Suppressor macrophage (primary cell): Measurements from ENCODE around the gene SMIM13.

Source experiments
- DNase-seq, 4 experiments: peaks; one replicate each; pipeline ENCODE4 v3.0.0-alpha.2; 2020 to 2022

SMIM13 gene

DNA sequence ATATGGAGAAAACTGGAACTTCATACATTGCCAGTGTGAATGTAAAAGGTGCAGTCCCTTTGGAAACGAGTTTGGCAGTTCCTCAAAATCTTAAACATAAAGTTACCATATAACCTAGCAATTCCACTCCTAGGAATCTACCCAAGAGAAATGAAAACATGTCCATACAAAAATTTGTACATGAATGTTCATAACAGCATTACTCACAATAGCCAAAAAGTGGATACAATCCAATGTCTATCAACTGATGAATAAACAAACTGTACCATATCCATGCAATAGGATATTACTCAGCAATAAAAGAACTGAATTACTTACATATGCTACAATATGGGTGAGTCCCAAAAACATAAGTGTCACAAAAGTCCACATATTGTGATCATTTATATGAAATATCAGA lies 66.6 kb downstream of the SMIM13 start:
- no peak for DNase-seq

DNA sequence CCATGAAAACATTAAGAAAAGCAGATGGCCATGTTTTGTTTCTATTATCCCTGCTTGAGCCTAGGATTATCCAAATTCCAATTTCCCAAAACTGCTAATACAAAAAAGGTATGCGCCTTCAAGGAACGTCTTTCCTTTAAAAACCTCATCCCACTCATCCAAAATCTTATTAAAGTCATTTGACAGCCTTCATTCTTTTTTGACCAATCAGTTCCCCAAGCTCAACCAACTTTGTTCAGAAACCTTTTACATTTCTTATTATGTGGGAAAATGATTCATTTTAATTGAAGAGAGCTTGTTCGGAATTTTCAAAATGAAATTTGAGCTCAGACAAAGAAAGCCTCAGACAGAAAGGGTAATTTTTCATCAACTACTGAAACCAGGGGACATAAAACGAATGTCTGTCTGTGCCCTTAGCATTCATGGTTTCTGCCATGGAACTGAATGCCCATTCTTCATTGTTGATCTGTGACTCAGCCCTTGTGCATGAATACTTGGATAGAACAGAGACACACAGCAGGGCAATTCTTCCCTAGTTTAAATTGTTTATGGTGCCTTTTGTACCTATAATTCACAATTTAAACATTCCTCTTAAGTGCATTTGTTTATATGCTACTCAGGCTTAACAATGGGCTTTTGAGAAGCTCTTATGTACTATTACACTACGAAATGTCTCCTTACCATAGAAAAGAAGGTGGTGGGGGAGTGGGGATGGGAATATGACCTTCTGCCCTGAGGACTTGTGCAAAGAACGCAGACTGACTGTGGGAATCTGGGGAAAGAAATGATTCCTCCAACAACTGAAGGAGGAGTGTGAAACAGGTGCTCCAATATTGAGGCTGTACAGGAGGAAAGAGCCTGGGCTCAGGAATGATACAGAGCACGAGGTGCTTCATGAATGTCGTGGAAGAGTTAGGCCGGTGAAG lies 67.7 kb downstream of the SMIM13 start:
- no peak for DNase-seq

- DNase-seq: no peak
Measured at GRCh38 chr6:11162262-11162661, 68.6 kb downstream of the SMIM13 start.

GRCh38 chr6:11163932-11164331 lies 70.3 kb downstream of the SMIM13 start:
- DNase-seq: no peak

DNA sequence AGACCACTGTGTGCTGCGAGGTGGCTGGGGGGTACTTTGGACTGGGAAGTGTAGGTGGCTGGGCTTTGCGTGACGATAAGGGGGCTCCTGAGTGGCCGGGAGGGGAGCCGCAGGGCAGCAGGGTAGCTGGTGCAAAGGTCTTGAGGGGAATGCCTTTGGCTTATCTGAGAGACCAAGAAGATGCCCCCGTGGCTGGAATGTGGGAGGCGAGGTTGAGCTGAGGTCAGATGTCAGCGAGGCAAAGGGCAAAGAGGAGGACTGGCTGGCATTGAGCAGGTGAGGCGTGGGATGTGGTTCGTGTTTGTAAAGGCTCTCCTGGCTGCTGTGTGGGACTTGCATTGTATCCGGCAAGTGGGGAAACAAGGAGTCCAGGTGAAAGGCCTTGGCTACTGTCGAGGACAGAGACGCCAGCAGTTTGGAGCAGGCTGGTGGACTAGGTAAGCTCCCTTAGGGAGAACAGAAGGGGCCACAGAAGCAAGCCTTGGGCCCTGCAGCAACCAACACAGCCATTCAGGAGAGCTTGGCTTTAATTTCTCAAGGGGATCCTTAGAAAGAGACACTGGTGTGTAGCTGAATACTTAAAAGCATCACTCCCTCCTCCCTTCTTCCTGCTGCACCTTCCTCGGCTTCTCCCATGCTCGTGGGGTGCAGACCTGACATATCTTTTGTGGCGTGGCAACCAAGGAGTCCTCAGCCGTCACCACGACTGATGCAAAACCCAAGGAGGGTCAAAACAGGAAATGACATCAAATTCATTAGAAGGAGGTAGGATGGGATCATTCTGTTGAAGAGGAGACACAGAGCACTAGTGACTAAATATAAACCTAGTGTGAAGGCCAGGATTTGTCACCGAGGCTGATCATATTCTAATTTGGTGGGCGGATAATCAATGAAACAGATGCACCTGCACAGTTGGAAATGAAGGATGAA lies 71.3 kb downstream of the SMIM13 start:
- no peak for DNase-seq

DNA sequence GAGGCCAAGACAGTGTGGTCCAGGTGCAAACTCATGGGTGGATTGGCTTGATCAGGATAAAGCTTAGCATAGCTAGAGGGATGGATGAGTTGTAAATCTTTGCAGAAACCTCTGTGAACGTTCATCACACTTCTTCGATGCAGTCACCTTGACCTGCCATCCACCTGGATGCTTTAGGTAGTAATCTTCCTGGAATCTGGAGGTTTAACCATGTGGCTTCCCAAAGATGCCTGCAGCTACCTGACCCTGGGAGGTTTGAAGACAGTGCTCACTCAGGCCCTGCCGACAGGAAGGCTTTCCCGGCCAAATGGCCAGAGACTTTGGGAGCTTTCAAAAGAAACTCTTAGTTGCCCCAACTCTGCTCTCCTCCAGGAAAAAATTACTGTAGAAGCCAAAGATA lies 73.3 kb downstream of the SMIM13 start:
- DNase-seq: no peak

- no peak for DNase-seq
Measured at GRCh38 chr6:11168091-11168635, 74.5 kb downstream of the SMIM13 start.

DNA sequence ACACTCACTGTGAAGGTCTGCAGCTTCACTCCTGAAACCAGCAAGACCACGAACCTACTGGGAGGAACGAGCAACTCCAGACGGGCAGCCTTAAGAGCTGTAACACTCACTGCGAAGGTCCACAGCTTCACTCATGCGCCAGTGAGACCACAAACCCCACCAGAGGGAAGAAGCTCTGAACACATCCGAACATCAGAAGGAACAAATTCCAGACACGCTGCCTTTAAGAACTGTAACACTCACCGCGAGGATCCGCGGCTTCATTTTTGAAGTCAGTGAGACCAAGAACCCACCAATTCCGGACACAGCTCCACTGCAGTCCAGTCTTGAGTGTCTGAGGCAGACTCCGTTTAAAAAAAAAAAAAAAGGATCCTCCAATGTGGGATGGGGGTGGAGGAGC lies 78.3 kb downstream of the SMIM13 start:
- no peak for DNase-seq

DNA sequence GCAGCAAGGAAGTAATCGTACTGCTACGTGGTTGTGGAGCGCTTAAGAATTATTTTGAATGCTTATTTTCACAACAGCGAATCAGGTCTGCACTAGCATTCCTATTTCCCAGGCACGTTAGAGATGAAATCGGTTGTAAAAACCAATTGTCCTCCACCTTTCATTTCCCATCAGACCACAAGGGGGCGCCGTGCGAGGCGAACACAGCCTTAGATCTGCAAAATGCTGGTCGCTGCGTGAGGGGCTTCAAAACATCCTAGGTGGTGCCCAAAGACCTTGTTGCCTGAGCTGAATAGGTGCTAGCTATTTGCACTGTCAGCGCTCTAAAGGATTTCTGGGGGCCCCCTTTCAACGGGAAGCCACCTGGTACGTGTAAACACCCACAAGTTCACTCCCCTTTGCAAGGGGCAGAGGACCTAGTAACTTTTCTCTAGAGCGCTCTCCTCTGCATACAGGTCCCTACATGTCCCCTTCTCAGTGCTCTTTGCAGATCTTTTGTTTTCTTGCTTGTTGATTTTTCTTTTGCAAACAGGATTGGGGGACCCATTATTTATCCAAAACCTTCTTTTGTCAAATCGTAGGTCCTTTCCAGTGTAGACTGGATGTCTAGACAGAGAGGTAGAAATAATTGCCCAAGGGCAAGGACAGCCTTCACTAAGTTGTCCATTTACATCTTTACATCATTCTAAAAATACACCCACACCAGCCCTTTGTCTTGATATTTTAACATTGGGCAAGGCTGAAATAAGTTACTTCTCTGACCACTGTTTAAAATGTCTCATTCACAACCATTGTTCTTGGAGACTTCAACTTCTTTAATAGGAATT lies 79.1 kb downstream of the SMIM13 start:
- peak; percentile 58 to 82 (median 74) for DNase-seq

DNA sequence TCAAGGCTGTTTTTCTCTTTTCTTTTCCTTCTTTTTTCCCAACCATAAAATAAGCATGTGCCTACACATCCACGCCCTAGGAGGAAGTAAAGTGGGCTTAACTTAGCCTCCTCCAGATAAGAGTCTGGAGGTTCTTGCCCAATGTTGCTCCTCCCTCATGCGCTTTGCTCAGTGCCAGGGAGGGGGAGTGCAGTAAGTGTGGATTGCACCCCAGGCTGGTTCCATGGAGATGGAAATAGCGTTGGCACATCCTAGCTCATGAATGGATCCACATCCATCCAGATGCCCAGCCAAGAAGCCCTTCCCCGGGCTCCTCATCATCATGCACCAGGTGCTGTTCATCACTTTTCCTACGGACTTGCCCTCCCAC lies 80.6 kb downstream of the SMIM13 start:
- DNase-seq: peak; percentile 50 to 74 (median 70)

GRCh38 chr6:11177271-11177670 lies 83.6 kb downstream of the SMIM13 start:
- DNase-seq: no peak

- no peak for DNase-seq
Measured at GRCh38 chr6:11179088-11179418, 85.4 kb downstream of the SMIM13 start.

DNA sequence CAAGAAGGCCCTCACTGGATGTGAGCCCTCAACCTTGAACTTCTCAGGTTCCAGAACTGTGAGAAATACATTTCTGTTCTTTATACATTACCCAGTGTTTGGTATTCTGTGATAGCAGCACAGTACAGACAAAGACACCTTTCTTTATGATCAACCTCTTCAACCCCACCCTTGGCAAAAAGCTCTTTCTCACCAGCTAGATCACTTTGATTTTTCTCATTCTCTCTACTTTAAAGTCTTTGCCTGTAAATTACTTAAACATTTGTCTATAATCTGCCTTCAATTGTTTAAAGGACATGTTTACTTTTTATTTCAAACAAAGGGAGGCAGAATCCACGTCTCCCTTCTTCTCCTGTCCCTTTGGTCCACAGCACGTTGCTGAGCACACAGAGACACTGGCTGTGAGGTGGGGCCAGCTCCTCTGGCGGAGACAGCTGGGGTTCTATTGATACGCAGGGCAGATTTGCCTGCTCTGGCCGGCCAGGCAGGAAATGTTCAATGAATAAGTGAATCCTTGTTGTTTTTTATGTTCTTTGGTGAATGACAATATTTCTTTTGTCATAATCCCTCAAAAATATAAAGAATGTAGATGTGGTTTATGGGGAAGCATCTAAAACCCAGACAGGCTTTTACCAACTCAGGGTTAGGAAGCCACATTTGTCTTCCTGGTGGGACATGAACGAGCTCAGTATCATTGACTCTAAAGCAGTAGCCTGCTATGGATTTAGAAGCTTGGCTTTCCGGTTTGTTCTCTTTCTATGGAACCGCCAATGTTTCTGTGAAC lies 86.0 kb downstream of the SMIM13 start:
- DNase-seq: no peak

DNA sequence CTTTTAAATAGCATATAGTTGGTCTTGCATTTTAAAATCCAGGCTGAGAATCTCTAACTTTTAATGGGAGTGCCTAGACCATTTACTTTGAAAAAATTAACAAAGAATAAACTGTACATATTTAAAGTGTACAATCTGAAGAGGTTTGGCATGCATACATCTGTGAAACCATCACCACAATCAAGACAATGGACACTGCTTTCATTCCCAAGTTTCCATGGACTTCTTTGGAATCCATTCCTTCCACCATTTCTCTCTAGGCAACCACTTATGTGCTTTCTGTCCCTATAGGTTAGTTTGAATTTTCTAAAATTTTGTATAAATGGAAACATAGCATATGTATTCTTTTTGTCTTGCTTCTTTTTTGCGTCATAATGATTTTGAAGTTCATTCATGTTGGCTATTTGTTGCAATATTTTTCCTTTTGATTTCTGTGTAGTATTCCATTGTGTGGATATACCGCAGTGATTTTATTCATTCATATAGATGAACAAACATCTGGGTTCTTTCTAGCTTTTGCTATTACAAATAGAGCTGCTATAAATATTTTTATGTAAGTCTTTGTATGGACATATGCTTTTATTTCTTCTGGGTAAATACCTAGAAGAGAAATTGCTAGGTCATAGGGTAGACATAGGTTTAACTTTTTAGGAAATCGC lies 88.0 kb downstream of the SMIM13 start:
- no peak for DNase-seq

- DNase-seq: no peak
Measured at GRCh38 chr6:11183761-11184362, 90.2 kb downstream of the SMIM13 start.

GRCh38 chr6:11185204-11185842 lies 91.7 kb downstream of the SMIM13 start:
- DNase-seq: no peak

DNA sequence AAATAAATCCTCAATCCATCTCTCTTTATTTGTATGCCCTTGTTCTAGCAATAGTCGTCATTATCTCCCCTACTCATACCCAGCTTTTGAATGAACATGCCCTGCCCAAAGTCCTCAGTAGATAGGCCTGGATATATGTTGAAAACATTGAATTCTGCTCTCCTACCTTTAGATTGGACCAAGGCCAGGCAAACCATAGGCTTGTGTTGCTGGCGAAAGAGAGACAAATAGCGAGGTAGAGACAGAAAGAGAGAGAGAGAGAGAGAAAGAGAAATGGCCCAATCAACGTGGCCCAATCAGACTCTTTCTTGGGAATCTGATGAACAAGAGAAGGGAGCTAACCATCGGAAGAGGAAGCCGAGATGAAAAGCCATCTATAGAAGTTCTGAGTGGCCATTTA lies 93.7 kb downstream of the SMIM13 start:
- DNase-seq: no peak
